PC-9 (cell line): ENCODE measurements around the gene NUTM2E. TPM values are rescaled to one million over a fixed set of nuclear protein-coding genes. Genes with fewer than 3 reads are reported as not detected.
"Not testable (repeated sequence)": the region's sequence is repeated elsewhere in the genome, so short reads cannot be mapped to it uniquely, and the experiment has no call there.

Experiments used
- BruUV-seq: library from RNA; stranded (reverse); fragments of 400-500 nt; replicated peaks from 2 replicates; lab custom pipeline; 2021; lab: Mats Ljungman, UMichigan
- CTCF ChIA-PET: fragments of 300-600 bp; sonication (Branson Sonifier 250); formaldehyde crosslinking; loops from one replicate; lab custom pipeline; 2022; ENCODE audit warnings: antibody characterized with exemption; lab: Charles Lee
- POLR2A ChIA-PET: fragments of 300-600 bp; sonication (Branson Sonifier 250); formaldehyde crosslinking; loops from one replicate; lab custom pipeline; 2022; ENCODE audit warnings: antibody characterized with exemption; ENCODE audit not compliant: unreplicated experiment; lab: Charles Lee
- DNase-seq, 2 experiments: peaks; one replicate each; pipeline versions ENCODE4 v3.0.0 to v3.0.0-alpha.2; 2015 to 2022; ENCODE audit warnings: mixed read lengths in 1 of 2
- H2AFZ ChIP-seq: fragments of 200-600 bp; sonication (generic); 2 replicates; pipeline ENCODE4 v1.8.1; 2017; ENCODE audit warnings: antibody characterized with exemption
- H3F3A ChIP-seq: fragments of 200-600 bp; sonication (generic); 2 replicates; pipeline ENCODE4 v1.8.1; 2017; ENCODE audit warnings: antibody characterized with exemption, mild to moderate bottlenecking, low read depth; ENCODE audit not compliant: insufficient read depth
- H3K27ac ChIP-seq: fragments of 200-600 bp; sonication (generic); 2 replicates; pipeline ENCODE4 v1.6.1; 2016; ENCODE audit warnings: mixed run types
- H3K27me3 ChIP-seq: fragments of 200-600 bp; sonication (generic); 2 replicates; pipeline ENCODE4 v1.6.1; 2016; ENCODE audit warnings: low read depth, mixed run types; ENCODE audit not compliant: insufficient read depth
- H3K36me3 ChIP-seq: fragments of 200-600 bp; sonication (generic); 2 replicates; pipeline ENCODE4 v1.6.1; 2016; ENCODE audit warnings: low read depth, mixed run types
- H3K4me1 ChIP-seq: fragments of 200-600 bp; sonication (generic); replicated peaks from 2 replicates; pipeline ENCODE4 v1.6.1; 2016; ENCODE audit warnings: mixed run types; ENCODE audit not compliant: insufficient read depth
- H3K4me2 ChIP-seq: fragments of 200-600 bp; sonication (generic); 2 replicates; pipeline ENCODE4 v1.6.1; 2017; ENCODE audit warnings: mixed run types
- H3K4me3 ChIP-seq: fragments of 200-600 bp; sonication (generic); 2 replicates; pipeline ENCODE4 v1.6.1; 2016; ENCODE audit warnings: mixed run types
- H3K79me2 ChIP-seq: fragments of 200-600 bp; sonication (generic); 2 replicates; pipeline ENCODE4 v1.6.1; 2017; ENCODE audit warnings: low read depth, mixed run types
- H3K9me2 ChIP-seq: fragments of 200-600 bp; sonication (generic); 2 replicates; pipeline ENCODE4 v1.8.1; 2017; ENCODE audit warnings: mild to moderate bottlenecking; ENCODE audit not compliant: insufficient read depth
- H3K9me3 ChIP-seq: fragments of 200-600 bp; sonication (generic); 2 replicates; pipeline ENCODE4 v1.8.1; 2016; ENCODE audit warnings: low read depth; ENCODE audit not compliant: insufficient read depth
- H4K20me1 ChIP-seq: fragments of 200-600 bp; sonication (generic); 2 replicates; pipeline ENCODE4 v1.8.1; 2017; ENCODE audit not compliant: insufficient read depth
- intact Hi-C: fragments of 100-400 bp; cut with micrococcal nuclease; formaldehyde crosslinking; loops from one replicate; pipeline ENCODE4 v1.10.0; 2022; ENCODE audit not compliant: unreplicated experiment
- total RNA-seq: library from RNA; stranded (reverse); gene quantifications from 2 replicates; pipeline ENCODE4 v1.2.3, GENCODE V29; 2021

The NUTM2E gene
- total RNA-seq, 1 experiment from 2014 or later = 0.70 TPM

DNA sequence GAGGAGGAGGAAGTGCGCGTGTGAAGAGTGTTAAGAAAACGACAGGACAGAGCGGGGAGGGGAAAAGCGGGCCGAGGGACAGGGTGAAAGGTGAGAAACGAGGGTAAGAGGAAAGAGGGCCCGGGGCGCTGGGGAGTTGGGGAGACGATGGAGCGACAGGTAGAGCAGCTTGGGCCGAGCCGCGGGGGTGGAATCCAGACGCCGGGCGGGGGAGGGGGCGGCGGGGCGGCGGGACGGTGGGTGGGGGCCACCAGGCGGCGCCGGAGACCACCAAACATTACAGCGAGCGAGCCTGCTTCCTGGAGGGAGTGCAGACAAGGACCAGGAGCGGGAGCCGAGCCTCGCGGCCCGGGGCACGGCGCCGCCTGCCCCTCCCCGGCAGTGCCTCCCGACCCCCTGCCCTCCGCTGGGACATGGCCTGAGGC, 940 bp upstream of the NUTM2E start:
- peak in 1 of 2 experiments; percentile 48 for DNase-seq
- peaks cover 35% of the 10 kb centered on the region for H3K79me2 ChIP-seq
- H3K4me2 ChIP-seq = peak overlapping the region; percentile 99; the same call in 1 of the 2 replicates
- H3K27me3 ChIP-seq, H3K9me3 ChIP-seq, H3K27ac ChIP-seq, intact Hi-C loops, BruUV-seq, CTCF ChIA-PET, H3K36me3 ChIP-seq, H4K20me1 ChIP-seq, H3K9me2 ChIP-seq, H3F3A ChIP-seq, H2AFZ ChIP-seq, POLR2A ChIA-PET: not testable (repeated sequence)
- H3K4me1 ChIP-seq = peaks cover 16% of the 10 kb centered on the region
- peak overlapping the region; percentile 63; the same call in 1 of the 2 replicates for H3K4me3 ChIP-seq

DNA sequence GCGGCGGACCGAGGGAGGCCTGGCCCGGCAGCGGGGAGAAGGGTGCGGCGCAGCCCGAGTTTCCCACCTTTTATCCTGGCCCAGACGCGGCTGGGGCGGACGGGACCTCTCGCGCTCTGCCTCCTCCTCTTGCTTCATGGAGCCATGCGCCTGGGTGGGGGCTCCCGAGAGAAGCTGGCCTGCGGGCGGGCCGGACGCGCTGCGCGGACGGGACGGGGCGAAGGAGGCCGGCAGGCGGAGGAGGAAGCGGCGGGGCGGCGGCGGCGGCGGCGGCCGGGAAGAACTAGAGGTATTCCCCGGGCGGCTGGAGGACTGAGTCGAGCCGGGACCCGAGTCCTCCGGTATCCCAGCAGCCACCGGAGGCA, 426 bp upstream of the NUTM2E start:
- H3K27ac ChIP-seq = peak overlapping the region; percentile 46; the same call in 1 of the 2 replicates
- POLR2A ChIA-PET, intact Hi-C loops: not testable (repeated sequence)

DNA sequence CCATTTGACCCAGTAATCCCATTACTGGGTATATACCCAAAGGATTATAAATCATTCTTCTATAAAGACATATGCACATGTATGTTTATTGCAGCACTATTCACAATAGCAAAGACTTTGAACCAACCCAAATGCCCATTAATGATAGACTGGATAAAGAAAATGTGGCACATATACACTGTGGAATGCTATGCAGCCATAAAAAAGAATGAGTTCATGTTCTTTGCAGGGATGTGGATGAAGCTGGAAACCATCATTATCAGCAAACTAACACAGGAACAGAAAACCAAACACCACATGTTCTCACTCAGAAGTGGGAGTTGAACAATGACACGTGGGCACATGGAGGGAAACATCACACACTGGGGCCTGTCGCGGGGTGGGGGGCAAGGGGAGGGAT, 7.3 kb downstream of the NUTM2E start:
- H3K9me2 ChIP-seq, CTCF ChIA-PET, H3K36me3 ChIP-seq, H4K20me1 ChIP-seq, intact Hi-C loops, H3K27ac ChIP-seq, H3K4me3 ChIP-seq, H2AFZ ChIP-seq, H3K9me3 ChIP-seq, H3K27me3 ChIP-seq, BruUV-seq, H3K4me1 ChIP-seq, H3K4me2 ChIP-seq, H3K79me2 ChIP-seq, DNase-seq, H3F3A ChIP-seq: not testable (repeated sequence)
- POLR2A ChIA-PET = interaction anchor here (0.6 kb wide), 1 partner anchor 831 kb away, joined by 6 read pairs; no protein-coding TSS in a partner anchor

More for the DNA sequence above, 426 bp upstream of the NUTM2E start:
- H2AFZ ChIP-seq, H4K20me1 ChIP-seq, BruUV-seq, H3K36me3 ChIP-seq, H3K27me3 ChIP-seq, H3F3A ChIP-seq, H3K9me3 ChIP-seq, H3K9me2 ChIP-seq, H3K4me2 ChIP-seq, DNase-seq, CTCF ChIA-PET: not testable (repeated sequence)
- Histone ChIP-seq H3K4me3 (peak overlapping the region; percentile 62; the same call in 1 of the 2 replicates), H3K79me2 (peaks cover 35% of the 10 kb centered on the region), H3K4me1 (peaks cover 16% of the 10 kb centered on the region)

GRCh38 chr10:79835891-79836290, 9.4 kb downstream of the NUTM2E start:
- H3K27ac ChIP-seq, H4K20me1 ChIP-seq, H3K36me3 ChIP-seq, H2AFZ ChIP-seq, H3K27me3 ChIP-seq, H3K4me1 ChIP-seq, H3K9me3 ChIP-seq, POLR2A ChIA-PET, CTCF ChIA-PET, intact Hi-C loops, H3K4me3 ChIP-seq, H3K9me2 ChIP-seq, DNase-seq, H3K4me2 ChIP-seq, H3K79me2 ChIP-seq, BruUV-seq, H3F3A ChIP-seq: not testable (repeated sequence)

DNA sequence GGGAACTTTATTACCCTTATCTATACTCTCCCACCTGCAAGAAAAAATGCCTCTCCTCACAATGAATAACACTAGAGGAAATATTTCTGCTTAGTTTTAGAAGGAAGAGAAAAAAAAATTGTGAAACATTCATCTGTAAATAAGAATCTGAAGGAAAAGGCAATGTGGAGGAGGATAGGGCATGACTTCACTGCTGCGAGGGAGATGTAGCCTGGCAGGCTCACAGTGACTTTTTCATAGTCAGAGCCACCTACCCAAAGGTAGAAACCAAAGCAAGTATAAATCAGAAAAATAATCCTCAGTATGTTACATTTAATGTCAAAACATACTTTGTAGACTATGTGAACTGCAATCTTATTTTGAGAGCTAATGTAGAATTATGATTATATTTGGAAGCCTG, 10.4 kb downstream of the NUTM2E start:
- H3K27ac ChIP-seq, H3K9me2 ChIP-seq, H3K27me3 ChIP-seq, H3K79me2 ChIP-seq, H3K4me1 ChIP-seq, BruUV-seq, H3F3A ChIP-seq, H3K4me3 ChIP-seq, H2AFZ ChIP-seq, H3K4me2 ChIP-seq, POLR2A ChIA-PET, intact Hi-C loops, DNase-seq, CTCF ChIA-PET, H3K36me3 ChIP-seq, H4K20me1 ChIP-seq, H3K9me3 ChIP-seq: not testable (repeated sequence)

DNA sequence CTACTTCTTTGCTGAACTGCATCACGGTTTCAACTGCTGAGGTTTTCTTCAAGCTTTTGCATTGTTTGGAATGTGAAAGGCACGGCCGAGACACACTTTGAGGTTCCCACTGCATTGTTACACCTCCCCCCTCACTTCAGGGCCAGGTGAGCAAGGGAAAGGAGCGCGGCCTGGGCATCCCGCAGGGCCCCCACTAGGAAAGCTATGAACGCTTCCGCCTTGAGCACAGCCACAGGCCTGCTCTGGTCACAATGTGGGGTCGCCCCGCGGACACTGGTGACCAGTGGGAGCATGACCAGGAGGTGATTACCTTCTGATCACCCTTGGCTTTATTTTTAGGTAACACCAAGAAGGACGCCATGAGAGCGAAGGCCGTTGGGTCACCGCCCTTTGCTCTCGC, 11.9 kb downstream of the NUTM2E start:
- H3K27ac ChIP-seq, H3K79me2 ChIP-seq, H3K9me3 ChIP-seq, H3K36me3 ChIP-seq, POLR2A ChIA-PET, H3K9me2 ChIP-seq, CTCF ChIA-PET, intact Hi-C loops, BruUV-seq, DNase-seq, H3K4me1 ChIP-seq, H3K4me3 ChIP-seq, H2AFZ ChIP-seq, H3K4me2 ChIP-seq, H4K20me1 ChIP-seq, H3F3A ChIP-seq, H3K27me3 ChIP-seq: not testable (repeated sequence)

GRCh38 chr10:79853191-79853854, 26.8 kb downstream of the NUTM2E start:
- DNase-seq, H3K27me3 ChIP-seq, H3K4me3 ChIP-seq, CTCF ChIA-PET, BruUV-seq, intact Hi-C loops, H2AFZ ChIP-seq, H3K9me3 ChIP-seq, H3K27ac ChIP-seq, POLR2A ChIA-PET, H3K4me2 ChIP-seq, H3F3A ChIP-seq, H3K79me2 ChIP-seq, H3K4me1 ChIP-seq, H3K36me3 ChIP-seq, H3K9me2 ChIP-seq, H4K20me1 ChIP-seq: not testable (repeated sequence)
